HFF-Myc (cell line): ENCODE results near the gene ACLY.
A peak's percentile ranks its signal among the peaks of the same experiment; 100 is the strongest.
"Not testable (repeated sequence)": the region's sequence is repeated elsewhere in the genome, so short reads cannot be mapped to it uniquely, and the experiment has no call there.

Source experiments
- DNase-seq: peaks from one replicate; pipeline ENCODE4 v3.0.0-alpha.2; 2011; ENCODE audit warnings: low read depth; ENCODE audit errors: extremely low read depth
- H3K4me3 ChIP-seq: replicated peaks from 2 replicates; pipeline ENCODE4 v1.5.1; 2011; ENCODE audit warnings: low read depth, mild to moderate bottlenecking, control low read depth, low read length
- TF ChIP-seq, protein P1 (sequence below): IDR thresholded peaks from 2 replicates; pipeline ENCODE4 v1.5.1; 2012; ENCODE audit warnings: mild to moderate bottlenecking, low read depth, low read length, control low read depth; ENCODE audit errors: missing control alignments

The ACLY gene

DNA sequence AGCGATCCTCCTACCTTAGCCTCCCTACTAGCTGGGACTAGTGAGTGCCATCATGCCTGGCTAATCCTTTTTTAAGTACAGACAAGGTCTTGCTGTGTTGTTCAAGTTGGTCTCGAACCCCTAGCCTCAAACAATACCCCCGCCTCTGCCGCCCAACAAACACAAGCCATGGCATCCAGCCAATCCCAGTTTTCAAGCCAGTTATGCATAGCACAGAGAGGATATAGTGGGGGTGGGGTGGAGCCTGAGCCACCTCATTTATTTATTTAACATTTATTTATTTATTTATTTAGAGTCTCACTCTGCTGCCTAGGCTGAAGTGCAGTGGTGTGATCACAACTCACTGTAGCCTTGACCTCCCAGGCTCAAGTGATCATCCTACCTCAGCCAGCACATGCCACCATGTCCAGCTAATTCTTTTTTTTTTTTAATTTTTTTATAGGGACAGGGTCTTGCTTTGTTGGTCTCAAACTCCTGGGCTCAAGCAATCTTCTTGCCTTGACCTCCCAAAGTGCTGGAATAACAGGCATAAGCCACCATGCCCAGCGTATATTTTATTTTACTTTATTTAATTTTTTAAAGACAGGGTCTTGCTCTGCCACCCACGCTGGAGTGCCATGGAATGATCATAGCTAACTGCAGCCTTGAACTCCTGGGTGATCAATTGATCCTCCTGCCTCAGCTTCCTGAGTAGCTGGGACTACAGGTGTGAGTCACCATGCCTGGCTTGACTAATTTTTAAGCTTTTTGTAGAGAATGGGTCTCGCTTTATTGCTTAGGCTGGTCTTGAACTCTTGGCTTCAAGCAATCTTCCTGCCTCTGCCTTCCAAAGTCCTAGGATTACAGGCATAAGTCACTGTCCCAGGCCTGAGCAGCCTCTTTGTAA, 27.4 kb downstream of the ACLY start:
- DNase-seq = no peak
- H3K4me3 ChIP-seq = no peak overlapping the region
- TF ChIP-seq, protein P1, sequence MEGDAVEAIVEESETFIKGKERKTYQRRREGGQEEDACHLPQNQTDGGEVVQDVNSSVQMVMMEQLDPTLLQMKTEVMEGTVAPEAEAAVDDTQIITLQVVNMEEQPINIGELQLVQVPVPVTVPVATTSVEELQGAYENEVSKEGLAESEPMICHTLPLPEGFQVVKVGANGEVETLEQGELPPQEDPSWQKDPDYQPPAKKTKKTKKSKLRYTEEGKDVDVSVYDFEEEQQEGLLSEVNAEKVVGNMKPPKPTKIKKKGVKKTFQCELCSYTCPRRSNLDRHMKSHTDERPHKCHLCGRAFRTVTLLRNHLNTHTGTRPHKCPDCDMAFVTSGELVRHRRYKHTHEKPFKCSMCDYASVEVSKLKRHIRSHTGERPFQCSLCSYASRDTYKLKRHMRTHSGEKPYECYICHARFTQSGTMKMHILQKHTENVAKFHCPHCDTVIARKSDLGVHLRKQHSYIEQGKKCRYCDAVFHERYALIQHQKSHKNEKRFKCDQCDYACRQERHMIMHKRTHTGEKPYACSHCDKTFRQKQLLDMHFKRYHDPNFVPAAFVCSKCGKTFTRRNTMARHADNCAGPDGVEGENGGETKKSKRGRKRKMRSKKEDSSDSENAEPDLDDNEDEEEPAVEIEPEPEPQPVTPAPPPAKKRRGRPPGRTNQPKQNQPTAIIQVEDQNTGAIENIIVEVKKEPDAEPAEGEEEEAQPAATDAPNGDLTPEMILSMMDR = no peak

DNA sequence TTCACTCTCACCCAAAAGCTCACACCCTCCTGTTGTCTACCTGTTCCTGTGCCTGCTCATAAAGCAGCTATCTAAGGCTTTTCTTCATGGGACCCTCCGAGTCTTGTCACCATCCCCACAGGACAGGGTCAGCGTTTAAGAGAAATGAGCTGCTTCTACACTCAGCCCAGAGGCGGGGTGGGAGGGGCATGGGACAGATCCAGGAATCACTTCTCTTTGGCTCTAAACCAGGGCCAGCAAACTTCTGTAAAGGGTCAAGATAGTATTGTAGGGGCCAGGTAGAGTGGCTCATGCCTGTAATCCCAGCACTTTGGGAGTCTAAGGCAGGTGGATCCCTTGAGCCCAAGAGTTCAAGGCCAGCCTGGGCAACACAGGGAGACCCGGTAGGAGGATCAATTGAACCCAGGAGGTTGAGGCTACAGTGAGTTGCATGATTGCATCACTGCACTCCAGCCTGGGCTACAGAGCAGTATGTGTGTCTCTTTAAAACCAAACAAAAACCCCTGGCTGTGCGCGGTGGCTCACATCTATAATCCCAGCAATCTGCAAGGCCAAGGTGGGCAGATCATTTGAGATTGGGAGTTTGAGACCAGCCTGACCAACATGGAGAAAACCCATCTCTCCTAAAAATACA, 30.3 kb downstream of the ACLY start:
- TF ChIP-seq, protein P1 = no peak
- no peak for DNase-seq

DNA sequence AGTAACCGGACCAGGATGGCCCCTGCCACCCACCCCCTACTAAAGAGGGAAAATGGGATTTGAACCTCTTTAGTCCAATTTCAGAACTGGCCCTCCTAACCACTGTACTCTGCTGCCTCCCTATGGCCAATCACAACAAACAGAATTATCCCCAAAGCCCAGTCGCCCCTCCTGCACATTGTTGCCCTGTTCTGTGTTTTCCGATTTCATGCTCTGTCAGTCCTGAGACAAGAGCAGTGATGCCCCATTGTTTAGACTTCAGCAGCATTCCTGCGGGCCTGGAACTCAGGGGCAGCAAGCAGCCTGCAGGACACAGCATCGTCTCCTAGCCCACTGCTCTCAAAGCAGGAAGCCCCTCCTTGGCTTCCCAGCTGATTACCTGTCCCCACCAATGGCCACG, 33.0 kb downstream of the ACLY start:
- no peak overlapping the region for H3K4me3 ChIP-seq
- DNase-seq = no peak
- TF ChIP-seq, protein P1 = peak; percentile 9

More for the DNA sequence above, 30.3 kb downstream of the ACLY start:
- H3K4me3 ChIP-seq = no peak overlapping the region

DNA sequence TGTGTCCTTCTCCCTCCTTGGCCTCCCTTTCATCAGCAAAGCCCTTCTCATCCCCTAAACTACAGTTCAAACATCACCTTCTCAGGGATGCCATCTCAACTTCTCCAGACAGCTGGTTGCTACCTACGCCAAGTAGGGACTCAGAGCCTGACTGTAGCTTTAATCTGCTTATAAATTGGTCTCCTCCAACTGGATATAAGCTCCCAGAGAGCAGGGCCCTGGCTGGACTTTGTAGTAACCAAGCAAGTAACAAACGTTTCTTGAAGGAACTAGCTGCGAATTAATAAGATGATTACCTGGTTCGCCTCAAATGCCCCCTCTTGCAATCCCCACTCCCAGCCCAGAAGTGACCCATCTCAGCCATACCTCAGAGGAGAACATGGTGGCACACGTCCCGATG, 36.0 kb downstream of the ACLY start:
- TF ChIP-seq, protein P1 = no peak
- no peak overlapping the region for H3K4me3 ChIP-seq
- no peak for DNase-seq

DNA sequence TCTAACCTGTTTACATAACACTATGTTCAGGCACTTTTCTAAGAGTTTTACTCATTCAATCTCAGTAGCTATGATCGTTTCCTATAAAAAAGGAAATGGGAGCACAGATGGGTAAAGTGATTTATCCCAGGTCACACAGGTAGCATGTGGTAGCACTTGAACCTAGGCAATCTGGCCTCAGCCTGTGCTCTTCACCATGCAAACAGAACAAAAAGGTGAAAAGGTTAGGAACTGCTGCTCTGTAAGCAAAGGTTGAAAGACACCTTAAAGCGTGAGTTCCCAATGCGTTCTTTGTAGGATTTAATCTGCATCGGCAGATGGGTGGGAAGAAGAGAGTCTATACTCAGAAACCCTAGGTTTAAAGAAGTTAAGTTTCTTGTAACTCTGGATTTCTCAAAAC, 38.6 kb downstream of the ACLY start:
- no peak for DNase-seq
- TF ChIP-seq, protein P1 = no peak
- H3K4me3 ChIP-seq = no peak overlapping the region

DNA sequence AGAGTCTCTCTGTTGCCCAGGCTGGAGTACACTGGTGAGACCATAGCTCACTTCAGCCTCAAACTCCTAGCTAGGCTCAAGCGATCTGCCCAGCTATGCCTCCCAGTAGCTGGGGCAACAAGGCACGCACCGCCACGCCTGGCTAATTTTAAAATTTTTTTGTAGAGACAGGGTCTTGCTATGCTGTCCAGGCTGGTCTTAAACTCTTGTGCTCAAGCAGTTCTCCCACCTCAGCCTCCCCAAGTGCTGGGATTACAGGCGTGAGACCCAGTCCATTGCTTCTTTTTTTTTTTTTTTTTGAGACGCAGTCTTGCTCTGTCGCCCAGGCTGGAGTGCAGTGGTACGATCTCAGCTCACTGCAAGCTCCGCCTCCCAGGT, 44.5 kb downstream of the ACLY start:
- not testable (repeated sequence) for DNase-seq, H3K4me3 ChIP-seq

DNA sequence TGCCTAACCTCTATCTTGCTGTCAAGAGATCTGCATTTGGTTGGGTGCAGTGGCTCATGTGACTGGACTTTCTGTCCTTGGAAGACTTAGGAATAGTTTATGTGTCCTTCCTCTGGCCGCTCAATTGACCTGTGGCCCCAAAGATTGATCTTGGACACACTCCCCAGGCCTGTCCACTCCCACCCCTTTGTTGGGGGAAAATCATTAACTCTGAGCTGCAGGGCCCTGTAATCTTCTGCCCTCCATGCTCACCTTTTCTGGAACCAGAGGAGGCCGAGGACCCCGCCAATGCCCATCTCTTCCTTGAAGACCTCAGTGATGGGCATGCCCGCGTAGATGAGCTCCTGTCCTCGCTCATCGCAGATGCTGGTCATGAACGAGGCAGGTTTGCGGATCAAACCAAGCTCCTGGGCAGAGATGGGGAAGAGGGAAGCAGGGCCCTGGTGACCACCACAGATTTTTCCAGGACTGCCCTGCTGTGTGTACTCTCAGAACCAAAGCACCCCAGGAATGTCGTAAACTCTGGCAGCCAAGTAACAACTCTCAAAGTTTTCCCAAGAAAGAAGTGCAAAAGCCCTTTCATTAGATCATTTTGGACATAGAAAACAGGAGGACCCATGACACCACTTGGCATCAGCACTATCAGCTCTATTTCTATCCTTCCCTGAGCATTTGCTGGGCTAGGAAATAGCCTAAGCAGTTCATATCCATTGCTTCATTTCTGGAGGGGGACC, 45.0 kb downstream of the ACLY start:
- H3K4me3 ChIP-seq = no peak overlapping the region
- TF ChIP-seq, protein P1 = no peak
- DNase-seq = no peak
